ENCODE data around the gene DMAC1. TPM values are rescaled to one million over a fixed set of nuclear protein-coding genes. Genes with fewer than 3 reads are reported as not detected.

DMAC1 gene, protein sequence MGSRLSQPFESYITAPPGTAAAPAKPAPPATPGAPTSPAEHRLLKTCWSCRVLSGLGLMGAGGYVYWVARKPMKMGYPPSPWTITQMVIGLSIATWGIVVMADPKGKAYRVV
- 7.6 and 10.0 TPM in 2 replicates for total RNA-seq

- peak within 1 kb of the TSS; percentile 96 for H2AFZ ChIP-seq (ENCODE audit: low read length)
- H3K79me2 ChIP-seq (ENCODE audit: insufficient read depth, low read length) = peaks cover 12% of the 10 kb centered on the region
- no peaks in the 10 kb centered on the region for H3K9me3 ChIP-seq (ENCODE audit: low read depth, low read length)
- peak within 1 kb of the TSS; percentile 94 for H3K4me3 ChIP-seq (ENCODE audit: insufficient read depth, low read length)
- H4K20me1 ChIP-seq (ENCODE audit: insufficient read depth, low read length) = no peaks in the 10 kb centered on the region
- TF ChIP-seq CTCF (IDR thresholded peaks at IDR 0.05; ENCODE audit: extremely low read depth, low read depth, low read length) = no peak
- H3K27me3 ChIP-seq (ENCODE audit: insufficient read depth, low read length) = no peaks in the 10 kb centered on the region
- H3K27ac ChIP-seq (ENCODE audit: low read depth, low read length) = peak within 1 kb of the TSS; percentile 59
- H3K36me3 ChIP-seq (ENCODE audit: insufficient read depth, low read length) = peaks cover 19% of the 10 kb centered on the region
- peaks cover 12% of the 10 kb centered on the region for H3K4me1 ChIP-seq (ENCODE audit: insufficient read depth, low read length)
- H3K4me2 ChIP-seq (ENCODE audit: insufficient read depth, low read length) = peak within 1 kb of the TSS; percentile 99
- peak; percentile 92 for DNase-seq (ENCODE audit: insufficient read length, low spot score, missing footprints)
Observed at GRCh38 chr9:7799234-7799943, at the start of gene DMAC1. Gene DMAC1, minus strand, starts transcription at chr9:7799778. Its CDS starts 44 bp downstream, at chr9:7799734.

GRCh38 chr9:7849362-7849761, 49.8 kb upstream of the DMAC1 start:
- Histone ChIP-seq H3K4me3 (ENCODE audit: insufficient read depth, low read length) (no peak overlapping the region), H2AFZ (ENCODE audit: low read length) (no peak overlapping the region), H3K36me3 (ENCODE audit: insufficient read depth, low read length) (no peaks in the 10 kb centered on the region), H3K4me2 (ENCODE audit: insufficient read depth, low read length) (no peak overlapping the region), H4K20me1 (ENCODE audit: insufficient read depth, low read length) (no peaks in the 10 kb centered on the region), H3K27ac (ENCODE audit: low read depth, low read length) (no peak overlapping the region), H3K79me2 (ENCODE audit: insufficient read depth, low read length) (no peaks in the 10 kb centered on the region), H3K9me3 (ENCODE audit: low read depth, low read length) (no peaks in the 10 kb centered on the region), H3K4me1 (ENCODE audit: insufficient read depth, low read length) (no peaks in the 10 kb centered on the region), H3K27me3 (ENCODE audit: insufficient read depth, low read length) (no peaks in the 10 kb centered on the region)
- TF ChIP-seq CTCF (IDR thresholded peaks at IDR 0.05; ENCODE audit: extremely low read depth, low read depth, low read length) = no peak
- no peak for DNase-seq (ENCODE audit: insufficient read length, low spot score, missing footprints)

GRCh38 chr9:7848498-7848897, 48.9 kb upstream of the DMAC1 start:
- Histone ChIP-seq H2AFZ (ENCODE audit: low read length) (no peak overlapping the region), H3K27me3 (ENCODE audit: insufficient read depth, low read length) (no peaks in the 10 kb centered on the region), H3K4me1 (ENCODE audit: insufficient read depth, low read length) (no peaks in the 10 kb centered on the region), H3K27ac (ENCODE audit: low read depth, low read length) (no peak overlapping the region), H4K20me1 (ENCODE audit: insufficient read depth, low read length) (no peaks in the 10 kb centered on the region), H3K36me3 (ENCODE audit: insufficient read depth, low read length) (no peaks in the 10 kb centered on the region), H3K79me2 (ENCODE audit: insufficient read depth, low read length) (no peaks in the 10 kb centered on the region), H3K4me2 (ENCODE audit: insufficient read depth, low read length) (no peak overlapping the region), H3K4me3 (ENCODE audit: insufficient read depth, low read length) (no peak overlapping the region), H3K9me3 (ENCODE audit: low read depth, low read length) (no peaks in the 10 kb centered on the region)
- TF ChIP-seq CTCF (IDR thresholded peaks at IDR 0.05; ENCODE audit: extremely low read depth, low read depth, low read length) = no peak
- DNase-seq (ENCODE audit: insufficient read length, low spot score, missing footprints) = no peak

GRCh38 chr9:7844242-7844641, 44.7 kb upstream of the DMAC1 start:
- Histone ChIP-seq H3K27me3 (ENCODE audit: insufficient read depth, low read length) (no peaks in the 10 kb centered on the region), H2AFZ (ENCODE audit: low read length) (no peak overlapping the region)
- no peak for DNase-seq (ENCODE audit: insufficient read length, low spot score, missing footprints)

More at GRCh38 chr9:7844242-7844641, 44.7 kb upstream of the DMAC1 start:
- Histone ChIP-seq H3K9me3 (ENCODE audit: low read depth, low read length) (no peaks in the 10 kb centered on the region), H3K36me3 (ENCODE audit: insufficient read depth, low read length) (no peaks in the 10 kb centered on the region), H4K20me1 (ENCODE audit: insufficient read depth, low read length) (no peaks in the 10 kb centered on the region), H3K4me1 (ENCODE audit: insufficient read depth, low read length) (no peaks in the 10 kb centered on the region), H3K27ac (ENCODE audit: low read depth, low read length) (no peak overlapping the region), H3K79me2 (ENCODE audit: insufficient read depth, low read length) (no peaks in the 10 kb centered on the region), H3K4me3 (ENCODE audit: insufficient read depth, low read length) (no peak overlapping the region), H3K4me2 (ENCODE audit: insufficient read depth, low read length) (no peak overlapping the region)
- TF ChIP-seq CTCF (IDR thresholded peaks at IDR 0.05; ENCODE audit: extremely low read depth, low read depth, low read length) = peak; percentile 31
